Measurements from ENCODE around the gene ARSB.

GRCh38 chr5:78838753-78839152 is 146.4 kb downstream of the ARSB start:
- no peak for TF ChIP-seq POLR2AphosphoS5 (IDR thresholded peaks at IDR 0.05; ENCODE audit: low read depth, low read length)
- TF ChIP-seq REST (IDR thresholded peaks at IDR 0.05; ENCODE audit: insufficient read depth in 1 of 2, low read depth in 2 of 2, low read length in 2 of 2): no peak
- TF ChIP-seq TAF1 (IDR thresholded peaks at IDR 0.05; ENCODE audit: borderline replicate concordance, insufficient read depth, low read length): no peak
- no peak for TF ChIP-seq FOXP2 (optimal IDR thresholded peaks at IDR 0.05; ENCODE audit: borderline replicate concordance, extremely low read depth, extremely low read length, insufficient read depth)
- no peak for TF ChIP-seq SIN3A (IDR thresholded peaks at IDR 0.05; ENCODE audit: borderline replicate concordance, insufficient read depth, low read length)

Measured in PFSK-1 (cell line).